ENCODE results near the gene SLC5A6.

SLC5A6 gene

DNA sequence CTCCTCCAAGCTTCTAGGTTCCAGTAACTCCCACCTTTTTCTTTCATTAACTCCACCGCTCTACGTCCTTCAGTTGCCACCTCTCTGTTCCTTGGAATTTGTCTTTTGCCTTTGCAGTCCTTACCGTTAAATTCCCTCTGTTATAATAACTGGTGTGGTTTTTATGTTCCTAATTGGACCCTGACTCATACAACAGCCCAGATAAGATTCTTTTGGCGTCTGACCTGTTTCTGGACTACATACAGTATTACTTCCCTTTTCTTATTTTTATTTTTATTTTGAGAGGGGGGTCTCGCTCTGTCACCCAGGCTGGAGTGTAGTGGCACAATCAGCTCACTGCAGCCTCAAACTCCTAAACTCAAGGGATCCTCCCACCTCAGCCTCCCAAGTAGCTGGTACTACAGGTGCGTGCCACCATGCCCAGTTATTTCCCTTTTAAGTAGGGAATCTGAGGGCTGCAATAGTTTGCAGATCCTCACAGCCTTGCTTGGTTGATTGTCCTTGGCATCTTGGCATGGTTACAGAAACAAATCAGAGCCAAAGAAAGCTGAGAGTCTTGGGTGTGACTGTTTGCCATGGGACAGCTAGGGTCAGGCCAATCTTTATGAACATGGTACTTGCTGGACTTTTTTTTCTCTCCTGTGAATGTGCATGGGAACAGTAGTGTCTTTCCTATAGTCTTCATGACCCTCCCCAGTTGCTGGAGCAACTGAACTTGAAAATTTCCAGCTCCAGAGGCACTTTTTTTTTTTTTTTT is 41.3 kb downstream of the SLC5A6 start:
- DNase-seq: no peak

DNA sequence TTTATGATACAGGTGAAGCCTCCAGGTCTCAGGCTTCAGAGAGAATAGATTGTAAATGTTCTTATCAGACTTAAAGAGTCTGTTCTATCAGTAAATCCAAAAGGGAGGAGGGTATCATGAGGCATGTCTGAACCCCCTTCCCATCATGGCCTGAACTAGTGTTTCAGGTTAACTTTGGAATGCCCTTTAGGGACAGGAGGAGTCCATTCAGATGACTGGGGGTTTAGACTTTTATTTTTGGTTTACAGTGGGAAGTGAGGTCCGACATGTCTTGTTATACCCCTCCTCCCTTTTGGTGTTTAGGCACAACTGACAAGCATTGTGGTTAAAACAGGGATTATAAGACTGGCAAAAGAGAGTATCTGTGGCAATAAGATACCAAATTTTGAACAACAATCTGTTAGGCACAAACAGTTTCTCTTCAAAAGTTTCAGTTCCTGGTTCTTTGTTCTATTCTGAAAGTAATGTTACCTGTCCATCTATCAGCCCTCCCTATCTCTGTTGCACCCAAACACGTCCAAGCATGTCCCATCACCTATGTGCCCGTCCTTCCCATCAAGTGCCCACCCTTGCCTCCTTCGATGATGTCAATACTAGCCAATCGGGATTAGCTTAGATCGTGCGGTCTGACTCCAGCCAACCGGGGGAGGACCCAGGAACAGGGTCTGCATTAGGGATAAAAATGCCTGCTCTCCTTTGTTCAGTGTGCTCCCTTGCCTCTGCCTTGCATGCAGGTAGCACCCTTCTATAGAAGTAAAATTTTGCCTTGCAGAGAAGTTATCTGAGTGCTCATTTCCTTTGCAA is 46.9 kb downstream of the SLC5A6 start:
- no peak for DNase-seq

DNA sequence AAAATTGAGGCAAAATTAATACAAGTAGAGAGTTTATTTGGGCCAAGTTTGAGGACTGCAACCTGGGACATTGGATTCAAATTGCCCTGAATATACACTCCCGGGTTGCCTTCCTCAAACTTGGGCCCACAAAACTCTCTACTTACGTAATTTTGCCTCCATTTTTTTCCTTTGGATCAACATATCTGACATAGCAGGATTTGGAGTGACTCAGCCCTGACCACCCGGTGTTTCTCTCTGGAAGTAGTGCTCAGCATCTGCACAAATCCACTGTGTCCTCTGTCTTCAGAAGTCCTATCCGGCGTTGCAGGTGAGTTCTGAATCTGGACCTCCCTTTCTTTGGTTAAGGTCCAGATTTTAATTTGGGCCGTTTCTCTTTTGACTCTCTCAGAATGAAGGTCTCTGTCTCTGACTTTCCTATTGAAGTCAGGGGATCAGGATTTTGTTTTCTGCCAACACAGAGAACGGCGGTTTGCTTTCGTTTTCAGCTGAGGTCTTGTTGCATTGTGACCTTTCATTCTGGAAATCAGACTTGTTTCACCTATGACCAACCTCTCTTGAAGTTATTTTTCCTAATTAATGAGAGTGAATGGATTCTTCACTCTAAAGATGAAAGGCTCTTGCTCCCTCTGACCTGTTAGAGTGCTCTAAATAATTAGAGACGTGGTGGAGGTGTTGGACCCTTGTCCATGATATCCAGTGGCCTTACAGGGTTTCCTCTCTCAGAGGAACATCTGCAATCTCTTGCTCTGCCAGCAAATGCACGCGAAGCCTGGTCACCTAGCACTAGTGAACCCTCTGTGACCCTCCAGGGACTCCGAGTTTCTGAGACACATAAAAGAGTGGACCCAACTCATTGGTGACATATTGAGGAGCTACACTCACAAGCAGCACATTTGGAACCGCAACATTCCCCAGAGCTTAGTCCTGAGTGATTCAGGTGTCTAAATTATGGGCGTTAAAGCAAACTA is 49.6 kb downstream of the SLC5A6 start:
- DNase-seq: no peak

DNA sequence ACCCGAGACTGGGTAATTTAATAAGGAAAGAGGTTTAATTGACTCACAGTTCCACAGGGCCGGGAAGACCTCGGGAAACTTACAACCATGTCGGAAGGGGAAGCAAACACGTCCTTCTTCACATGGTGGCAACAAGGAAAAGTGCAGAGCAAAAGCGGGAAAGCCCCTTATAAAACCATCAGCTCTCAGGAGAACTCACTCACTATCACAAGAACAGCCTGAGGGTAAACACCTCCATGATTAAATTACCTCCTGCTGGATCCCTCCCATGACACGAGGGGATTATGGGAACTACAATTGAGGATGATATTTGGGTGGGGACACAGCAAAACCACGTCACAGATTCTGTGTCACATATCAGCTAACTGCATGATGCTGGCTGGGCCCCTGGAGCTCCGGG is 51.9 kb downstream of the SLC5A6 start:
- no peak for DNase-seq

DNA sequence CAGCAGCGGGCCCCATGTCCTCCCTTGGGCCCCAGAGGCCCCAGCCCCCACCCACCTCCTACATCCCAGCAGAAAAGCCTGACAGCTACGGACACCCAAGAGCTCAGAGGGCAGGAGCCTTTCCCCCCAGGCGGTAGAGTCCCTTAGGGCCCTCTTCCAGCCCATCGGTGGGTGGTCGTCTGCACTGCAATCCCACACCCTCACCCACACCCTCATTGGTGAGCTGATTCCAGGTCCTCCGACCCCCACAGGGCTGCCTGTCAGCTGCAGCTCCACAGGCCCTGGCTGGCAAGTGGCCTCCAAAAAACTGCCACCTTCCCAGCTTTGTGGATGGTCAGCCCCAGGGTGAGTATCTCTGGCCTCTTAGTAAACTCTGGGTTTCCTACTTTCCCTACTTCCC is 52.8 kb downstream of the SLC5A6 start:
- DNase-seq: no peak

DNA sequence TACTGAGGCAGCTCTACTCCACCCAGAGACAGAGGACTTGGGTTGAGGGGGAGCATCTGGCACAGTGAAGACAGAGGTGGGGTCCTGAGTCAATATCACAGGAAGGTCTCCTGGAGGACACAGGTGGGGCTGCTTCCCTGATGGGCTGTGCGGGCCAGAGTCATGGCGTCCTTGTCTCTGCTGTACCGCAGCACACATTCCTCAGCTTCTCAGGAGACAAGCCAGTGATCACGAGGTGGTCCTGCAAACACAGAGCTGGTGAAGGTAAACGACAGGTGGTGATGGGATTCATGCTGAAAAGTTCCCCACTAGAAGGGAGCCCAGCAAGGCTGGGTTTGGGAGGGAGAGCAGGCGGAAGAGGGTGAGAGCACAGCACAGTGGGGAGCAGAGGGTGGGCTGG is 53.6 kb downstream of the SLC5A6 start:
- DNase-seq: no peak

DNA sequence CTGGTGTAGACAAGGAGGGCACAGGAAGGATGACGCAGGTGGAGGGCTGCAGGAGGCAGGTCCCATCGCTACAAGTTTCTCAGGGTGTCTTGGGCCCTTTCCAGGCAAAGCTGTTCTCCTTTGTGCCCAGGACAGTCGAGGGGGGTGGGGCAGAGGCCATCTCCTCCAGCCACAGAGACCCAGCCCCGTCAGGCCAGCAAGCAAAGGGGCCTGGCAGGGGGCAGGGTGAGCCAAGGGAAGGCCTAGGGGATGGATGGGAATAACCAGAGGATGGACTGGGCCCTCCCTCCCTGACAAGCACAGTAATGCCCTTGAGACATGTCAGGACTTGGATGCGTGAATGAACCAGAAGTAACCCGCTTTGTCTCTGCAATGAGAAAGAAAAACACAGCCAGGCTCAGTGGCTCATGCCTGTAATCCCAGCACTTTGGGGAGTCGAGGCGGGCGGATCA is 57.0 kb downstream of the SLC5A6 start:
- DNase-seq: no peak

DNA sequence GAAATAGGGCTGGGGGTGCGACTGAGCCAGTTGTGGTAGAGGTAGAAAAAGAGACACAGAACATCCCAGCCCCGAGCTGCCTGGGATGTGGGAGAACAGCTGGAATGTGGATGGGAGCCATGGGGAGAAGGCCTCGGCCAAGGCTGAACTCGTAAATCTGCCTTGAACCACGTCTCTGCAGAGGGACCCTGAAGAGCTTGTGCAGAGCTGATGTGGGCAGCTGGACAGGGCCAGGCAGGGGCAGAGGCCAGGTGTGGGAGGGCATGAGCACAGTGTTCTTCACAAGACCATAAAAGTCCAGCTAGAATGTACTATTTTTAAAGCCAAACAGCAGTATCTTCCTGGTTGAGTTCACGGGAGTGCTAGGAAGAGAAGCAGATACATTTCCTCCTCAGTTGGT is 57.6 kb downstream of the SLC5A6 start:
- no peak for DNase-seq

DNA sequence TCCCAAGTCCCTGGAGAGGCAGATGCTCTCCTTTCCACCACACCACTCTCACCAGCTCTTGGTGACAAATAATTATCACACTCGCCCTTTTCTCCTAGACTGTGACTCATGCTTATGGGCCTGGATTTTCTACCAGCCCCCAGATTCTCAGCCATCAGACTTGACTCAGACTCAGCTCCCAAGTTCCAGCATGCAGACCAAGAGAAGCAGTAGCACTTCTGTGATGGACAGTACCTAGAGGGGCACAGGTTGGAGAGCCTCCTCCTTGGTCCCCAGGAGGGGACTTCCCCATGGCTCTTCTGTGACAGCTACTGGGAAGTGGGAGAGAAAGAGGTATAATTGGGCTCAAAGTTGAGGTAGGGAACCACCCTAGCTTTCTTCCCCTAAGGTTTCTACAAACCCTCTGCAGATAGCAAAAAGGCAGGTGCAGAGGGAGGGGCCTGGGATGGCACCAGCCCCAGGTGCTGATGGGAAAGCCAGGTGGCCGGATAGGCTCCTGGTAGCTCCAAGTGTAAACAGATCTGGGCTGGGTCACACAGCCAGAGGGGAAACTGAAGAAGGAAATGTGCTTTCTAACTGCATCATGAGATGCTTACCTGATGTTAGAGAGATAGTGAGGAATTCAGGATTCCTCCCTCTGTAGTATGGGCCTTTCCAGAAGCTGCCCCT is 59.1 kb downstream of the SLC5A6 start:
- peak; percentile 18 for DNase-seq

DNA sequence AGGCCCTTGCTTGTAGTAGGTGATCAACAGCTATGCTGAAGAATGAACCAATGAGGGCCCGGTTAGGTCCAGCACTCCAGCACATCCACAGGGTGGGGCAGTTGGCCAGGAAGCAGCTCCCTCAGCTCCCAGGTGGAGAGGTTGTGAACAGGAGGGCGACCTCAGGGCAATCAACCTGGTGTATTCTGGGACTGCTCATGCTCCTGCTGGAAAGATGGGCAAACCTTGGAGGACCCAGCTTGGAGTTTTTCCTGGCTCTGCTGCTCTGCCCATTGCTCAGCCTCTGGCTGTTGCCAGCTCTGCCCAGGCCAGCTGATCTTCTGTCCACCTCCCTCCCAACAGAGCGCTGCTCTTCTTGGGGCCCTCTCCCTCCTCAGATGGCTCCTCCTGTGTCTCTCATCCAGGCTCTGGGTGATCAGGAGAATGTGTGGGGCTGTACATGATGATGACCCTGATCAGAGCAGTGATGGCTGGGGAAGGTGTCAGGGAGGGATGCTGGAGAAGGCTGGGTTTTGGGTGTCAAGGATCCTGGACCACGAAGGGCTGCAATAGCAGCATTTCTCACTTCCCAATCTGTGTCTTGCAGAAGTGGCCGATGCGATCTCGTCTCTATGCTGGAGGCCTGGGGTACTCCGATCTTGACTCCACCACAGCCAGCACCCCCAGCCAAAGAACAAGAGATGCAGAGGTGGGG is 59.8 kb downstream of the SLC5A6 start:
- no peak for DNase-seq

DNA sequence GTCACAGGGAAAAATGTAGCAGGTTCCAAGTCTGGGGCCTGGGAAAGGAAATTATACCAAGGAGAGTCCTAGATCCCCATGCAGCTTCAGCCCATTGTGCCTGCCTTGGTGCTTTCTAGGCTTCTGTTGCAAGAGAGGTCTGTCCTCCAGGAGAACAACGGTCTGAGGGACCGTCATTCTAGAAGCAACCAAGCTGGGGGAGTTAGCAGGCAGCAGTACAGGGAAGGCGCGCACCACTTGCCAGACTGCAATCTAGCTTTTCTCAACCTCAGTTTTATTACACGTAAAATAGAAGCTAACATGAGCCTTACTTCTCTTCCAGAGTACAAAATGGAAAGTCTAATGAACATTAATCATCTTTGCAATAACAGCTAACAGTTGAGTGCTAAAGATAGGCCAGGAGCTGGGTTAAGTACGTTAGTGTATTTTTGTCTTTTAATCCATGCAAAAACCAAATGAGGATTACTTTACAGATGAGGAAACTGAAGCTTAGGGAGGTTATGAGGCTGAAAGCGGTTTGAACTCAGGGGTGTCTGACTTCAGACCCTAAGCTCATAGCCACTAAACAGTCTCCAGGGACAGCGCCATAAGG is 61.3 kb downstream of the SLC5A6 start:
- no peak for DNase-seq
